Eye (tissue), 1 donor: ENCODE measurements around the gene DNAJC24.
"Not testable (repeated sequence)": the region's sequence is repeated elsewhere in the genome, so short reads cannot be mapped to it uniquely, and the experiment has no call there.

Experiments
- DNase-seq: peaks from one replicate; pipeline ENCODE4 v3.0.0-alpha.2; 2015

DNAJC24 gene, protein sequence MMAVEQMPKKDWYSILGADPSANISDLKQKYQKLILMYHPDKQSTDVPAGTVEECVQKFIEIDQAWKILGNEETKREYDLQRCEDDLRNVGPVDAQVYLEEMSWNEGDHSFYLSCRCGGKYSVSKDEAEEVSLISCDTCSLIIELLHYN

DNA sequence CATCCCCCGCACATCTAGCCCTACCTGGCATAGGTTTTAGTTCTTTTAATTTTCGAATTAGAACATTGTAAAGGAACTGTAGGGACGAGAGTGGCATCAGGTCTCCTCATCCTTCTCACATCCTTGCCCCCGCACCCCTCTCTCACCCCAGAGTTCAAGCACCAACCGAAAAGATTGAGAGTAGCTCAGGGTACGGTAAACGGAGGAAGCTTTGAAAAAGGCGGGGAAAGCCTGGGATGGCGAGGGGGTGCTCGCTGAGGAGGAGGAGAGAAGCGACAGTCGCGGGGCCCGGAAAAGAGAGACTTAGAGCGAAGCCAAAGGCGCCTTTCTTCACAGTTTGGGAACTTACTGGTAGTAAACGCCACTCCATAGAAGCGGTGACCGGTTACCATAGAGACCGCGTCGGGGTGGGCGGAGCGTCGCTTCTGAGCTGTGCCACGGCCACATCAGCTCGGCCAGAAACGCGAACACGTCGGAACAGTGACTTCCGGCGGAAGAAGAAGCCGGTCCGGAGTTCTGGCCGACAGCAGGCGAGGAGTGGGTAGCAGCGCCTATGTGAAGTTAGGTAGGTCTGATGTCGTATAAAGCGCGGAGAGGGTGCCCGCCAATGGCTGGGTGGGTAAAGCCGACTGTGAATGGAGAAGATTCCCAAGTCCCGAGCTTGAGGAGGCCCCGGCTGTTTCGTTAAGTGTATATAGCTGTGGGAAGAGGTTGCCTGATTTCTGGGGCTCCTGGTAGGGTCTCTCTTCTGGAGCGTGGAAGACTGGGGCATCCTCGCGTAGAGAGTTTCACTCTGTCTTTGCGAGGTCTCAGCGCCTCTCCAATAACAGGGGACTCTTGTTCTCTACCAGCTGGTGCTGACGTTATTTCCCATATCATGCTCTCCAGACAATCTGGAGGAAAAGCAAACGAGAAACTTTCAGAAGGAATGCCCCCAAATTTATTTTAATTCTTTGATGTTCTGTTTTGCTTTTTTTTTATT is at the start of gene DNAJC24, which contains the start of gene DCDC1:
DNAJC24 (plus strand) TSS at position 513 of the 982 bp plus-strand sequence. CDS start 889 bp downstream, outside the sequence.
DCDC1 (minus strand) TSS at position 392 of the 982 bp plus-strand sequence. CDS start 41,459 bp downstream, outside the sequence.
- peak; percentile 99 for DNase-seq

DNA sequence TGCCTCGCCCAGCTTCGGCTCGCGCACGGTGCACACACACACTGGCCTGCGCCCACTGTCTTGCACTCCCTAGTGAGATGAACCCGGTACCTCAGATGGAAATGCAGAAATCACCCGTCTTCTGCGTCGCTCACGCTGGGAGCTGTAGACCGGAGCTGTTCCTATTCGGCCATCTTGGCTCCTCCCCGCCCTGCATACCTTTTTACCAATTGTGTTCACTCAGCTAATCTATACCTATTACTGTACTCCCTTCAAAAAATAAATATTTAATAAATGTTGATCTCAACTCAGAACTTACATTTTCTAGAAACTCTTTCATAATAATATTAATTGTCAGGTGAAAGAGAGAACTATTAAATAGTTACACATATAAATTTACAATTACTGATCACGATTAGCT is 48.2 kb upstream of the DNAJC24 start:
- not testable (repeated sequence) for DNase-seq

DNA sequence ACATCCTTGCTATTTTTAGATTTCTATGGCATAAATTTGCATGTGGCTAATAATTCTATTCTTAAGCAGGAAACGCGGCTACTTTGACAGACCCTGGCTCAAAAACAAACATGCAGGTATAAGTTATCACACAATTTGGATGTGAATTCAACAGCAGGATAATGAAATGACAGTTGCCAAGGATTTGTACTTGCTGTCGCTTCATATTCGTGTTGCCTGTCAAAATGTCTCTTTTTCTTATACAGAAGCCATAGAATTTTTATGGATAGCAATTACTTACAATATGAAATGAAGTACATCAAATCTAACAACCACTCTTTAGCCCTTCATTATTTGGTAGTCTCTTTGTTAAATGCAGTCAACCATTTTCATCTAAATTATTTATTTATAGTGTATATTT is 46.5 kb upstream of the DNAJC24 start:
- no peak for DNase-seq

DNA sequence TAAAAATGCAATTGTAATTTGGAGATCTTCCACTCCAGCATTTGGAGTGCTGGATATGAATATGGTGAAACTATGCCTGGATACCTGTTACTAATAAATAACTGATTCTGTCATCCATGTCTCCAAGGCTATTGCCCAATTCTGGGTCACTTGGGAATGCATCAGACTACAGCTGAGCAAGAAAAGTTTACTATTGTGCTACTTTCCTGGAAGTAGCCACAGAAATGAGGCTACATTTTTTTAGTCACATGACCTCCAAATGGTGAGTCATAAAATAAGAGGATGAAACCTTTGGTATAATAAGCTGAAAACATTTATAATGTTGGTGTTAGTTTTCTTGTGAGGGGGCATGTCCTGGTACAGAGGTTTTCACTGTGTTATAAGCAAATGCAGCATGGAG is 44.5 kb upstream of the DNAJC24 start:
- DNase-seq: peak; percentile 24

DNA sequence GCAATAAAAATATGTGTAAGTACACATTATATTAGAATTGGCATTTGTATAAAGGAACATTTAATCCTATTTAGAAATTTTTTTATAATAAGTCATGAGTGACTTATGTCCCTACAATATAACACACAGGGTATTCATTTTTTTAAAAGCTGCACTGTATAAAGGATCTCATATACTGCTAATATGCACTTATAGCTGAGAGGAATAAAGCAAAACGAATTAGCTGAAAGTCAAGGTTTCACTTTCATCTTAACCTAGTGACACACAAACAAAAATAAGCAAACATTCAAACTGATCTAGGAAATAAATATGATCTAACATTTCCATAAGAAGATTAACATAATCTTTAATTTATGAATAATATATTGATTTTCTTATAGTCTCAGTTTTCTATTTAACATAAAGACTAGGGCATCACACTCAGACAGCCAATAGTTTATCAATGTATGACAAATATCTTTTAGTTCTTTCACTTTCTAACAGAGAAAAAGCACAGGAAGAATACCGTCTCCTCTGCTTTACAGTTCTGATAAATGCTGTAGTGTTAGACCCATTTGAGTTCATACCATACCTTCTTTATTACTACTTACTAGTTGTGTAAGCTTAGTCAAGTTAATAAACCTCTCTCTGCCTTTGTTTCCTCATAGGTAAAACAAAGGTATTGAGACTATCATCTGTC is 43.1 kb upstream of the DNAJC24 start:
- DNase-seq: no peak

DNA sequence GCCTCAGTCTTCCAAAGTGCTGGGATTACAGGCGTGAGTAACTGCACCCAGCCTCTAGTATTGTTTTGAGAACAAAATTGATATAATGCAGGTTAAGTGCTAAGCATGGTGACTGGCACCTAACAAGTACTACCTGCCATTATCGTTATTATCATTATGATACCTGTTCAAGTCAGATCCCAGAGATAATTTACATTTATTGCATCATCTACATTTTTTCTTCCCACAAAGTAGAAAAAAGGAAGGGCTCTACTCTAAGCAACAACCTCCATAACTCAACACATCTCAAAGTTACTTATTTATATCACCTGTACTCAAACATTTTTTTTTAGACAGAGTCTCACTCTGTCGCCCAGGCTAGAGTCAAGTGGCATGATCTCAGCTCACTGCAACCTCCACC is 42.2 kb upstream of the DNAJC24 start:
- no peak for DNase-seq

DNA sequence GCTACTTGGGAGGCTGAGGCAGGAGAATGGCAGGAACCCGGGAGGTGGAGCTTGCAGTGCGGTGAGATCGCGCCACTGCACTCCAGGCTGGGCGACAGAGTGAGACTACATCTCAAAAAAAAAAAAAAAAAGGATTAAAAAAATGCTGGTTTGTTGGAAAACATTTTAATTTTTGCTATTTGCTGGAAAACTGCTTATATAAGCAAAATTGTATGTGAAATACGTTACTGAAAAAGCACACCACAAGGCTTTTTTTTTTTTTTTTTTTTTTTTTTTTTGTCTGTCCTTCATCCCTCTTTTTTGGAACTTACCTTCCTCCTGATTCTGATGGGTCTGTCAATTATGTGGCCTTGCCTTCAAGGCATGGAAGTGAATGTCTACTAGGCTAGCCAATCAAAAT is 41.0 kb upstream of the DNAJC24 start:
- DNase-seq: no peak

DNA sequence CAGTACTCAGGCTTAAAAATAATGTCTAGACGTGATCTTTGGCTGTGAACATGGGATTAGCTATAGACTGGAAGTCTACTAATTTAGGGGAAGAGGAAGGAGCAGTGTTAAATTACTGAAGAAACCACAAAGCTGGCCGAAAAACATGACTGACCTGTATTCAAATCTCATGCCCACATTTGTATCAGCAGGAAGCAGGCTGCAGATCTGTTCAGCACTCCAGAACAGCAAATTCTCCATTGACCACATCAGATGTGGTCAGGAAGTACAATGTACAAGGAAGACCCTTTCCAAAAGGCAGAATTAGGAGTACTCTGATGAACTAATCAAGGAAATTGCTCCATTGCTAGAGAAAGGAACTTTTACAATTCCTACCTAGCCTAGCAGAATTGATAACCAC is 31.9 kb upstream of the DNAJC24 start:
- DNase-seq: no peak

DNA sequence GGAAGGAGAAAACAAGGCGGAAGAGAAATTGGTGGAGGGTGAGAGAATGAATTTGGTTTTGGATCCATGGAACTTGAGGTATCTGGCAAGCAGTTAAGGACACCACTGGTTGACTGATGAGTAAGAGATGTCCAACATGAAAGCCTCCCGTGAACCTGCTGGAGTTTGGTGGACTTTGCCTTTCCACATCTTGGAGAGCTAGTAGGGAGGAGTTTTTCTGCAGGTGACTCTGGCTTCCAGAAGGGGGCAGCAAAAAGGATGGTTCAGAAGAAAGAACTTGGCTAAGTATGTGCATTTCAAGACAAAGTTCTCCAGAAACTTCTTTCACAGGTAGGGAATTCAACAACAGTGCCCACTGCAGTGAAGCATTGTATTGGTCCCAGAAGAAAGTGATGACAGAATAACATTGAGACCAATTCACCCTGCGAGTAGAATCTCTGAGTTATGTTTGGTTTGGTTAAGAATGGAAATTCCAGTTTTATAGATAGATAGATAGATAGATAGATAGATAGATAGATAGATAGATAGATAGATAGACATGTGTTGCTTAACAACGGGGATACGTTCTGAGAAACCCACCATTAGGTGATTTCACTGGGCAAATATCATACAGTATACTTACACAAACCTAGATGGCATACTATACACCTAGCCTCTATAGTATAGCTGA is 28.6 kb upstream of the DNAJC24 start:
- no peak for DNase-seq

DNA sequence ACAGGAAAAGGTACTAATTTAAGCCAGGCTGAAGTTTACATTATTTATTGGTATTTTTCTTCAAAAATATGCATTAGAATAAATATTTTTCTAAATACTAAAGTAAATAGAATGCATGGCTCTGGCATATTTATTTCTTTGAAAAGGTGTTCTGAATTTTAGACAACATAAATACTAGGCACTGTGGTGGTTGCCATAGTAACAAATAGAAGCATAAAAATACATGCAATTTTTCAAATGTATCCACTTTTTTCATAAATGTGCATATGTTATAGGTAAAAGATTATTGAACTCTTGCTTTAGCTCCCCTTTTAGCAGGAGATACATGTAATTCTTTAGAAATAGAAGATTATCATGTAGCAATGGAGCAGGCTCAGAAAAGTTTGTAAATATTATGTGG is 18.5 kb upstream of the DNAJC24 start:
- DNase-seq: no peak

DNA sequence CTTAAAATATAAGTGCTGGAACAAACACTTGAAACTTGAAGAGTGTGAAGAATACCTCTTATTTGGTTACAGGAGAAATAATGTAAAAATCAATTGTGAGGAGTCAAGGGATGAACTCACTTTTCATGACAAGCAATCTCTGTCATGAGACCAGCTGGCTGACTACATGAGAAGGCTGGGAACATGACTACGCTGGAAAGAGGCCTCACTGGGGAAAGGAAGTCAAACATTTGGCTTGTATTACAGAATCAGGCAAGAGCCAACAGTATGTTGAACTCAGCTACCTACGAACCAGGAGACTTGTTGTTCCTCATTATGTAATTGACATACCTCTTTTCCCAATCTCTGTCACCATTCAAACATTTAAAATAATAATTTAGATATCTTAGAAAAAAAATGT is 14.5 kb upstream of the DNAJC24 start:
- DNase-seq: no peak

DNA sequence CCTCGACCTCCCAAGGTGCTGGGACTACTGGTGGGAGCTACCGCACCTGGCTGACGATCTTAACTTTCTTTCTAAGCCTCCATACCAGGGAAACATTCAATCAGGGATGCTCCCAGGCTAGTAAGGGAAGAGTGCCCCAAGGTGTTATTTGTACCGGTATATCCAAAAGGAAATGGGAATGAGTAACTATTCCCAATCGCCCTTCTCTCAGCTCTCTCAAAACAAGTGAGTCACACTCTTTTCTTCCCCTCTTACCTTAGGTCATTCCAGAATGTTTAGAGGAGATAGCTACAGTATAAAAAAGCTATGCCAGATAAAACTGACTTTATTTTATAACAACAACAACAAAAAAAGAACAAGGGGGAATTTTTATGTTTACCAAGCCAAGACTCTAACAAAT is 13.8 kb upstream of the DNAJC24 start:
- DNase-seq: no peak

DNA sequence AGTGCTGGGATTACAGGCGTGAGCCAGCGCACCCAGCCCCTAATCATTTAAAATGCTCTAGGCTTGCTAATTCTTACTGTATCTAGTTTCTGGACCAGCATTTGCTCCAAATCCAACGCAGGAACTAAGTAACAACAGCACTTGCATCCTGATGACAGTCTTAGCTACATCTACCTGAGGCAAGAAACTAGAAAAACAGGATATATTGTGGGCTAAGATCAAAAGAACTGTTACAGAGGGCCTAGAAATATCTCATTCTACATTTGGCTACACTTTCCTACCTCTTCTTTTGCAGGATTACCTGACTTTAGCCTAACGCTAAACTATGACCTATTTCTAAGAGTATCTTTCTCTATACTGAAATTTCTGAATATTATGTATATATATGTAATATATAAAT is 7.9 kb upstream of the DNAJC24 start:
- no peak for DNase-seq

DNA sequence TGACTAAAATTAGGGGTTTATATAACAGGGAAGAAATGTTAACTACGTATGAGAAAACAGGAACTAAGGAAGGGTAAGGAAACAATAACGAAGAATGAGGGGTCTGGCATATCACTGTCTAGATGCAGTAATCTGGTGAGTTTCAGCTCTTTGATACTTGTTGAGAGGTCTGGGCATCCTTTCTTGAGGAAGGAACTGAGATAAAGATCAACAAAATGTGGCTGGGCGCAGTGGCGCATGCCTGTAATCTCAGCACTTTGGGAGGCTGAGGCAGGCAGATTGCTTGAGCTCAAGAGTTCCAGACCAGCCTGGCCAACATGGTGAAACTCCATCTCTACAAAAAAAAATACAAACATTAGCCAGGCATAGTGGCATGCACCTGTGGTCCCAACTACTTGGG is 2.9 kb upstream of the DNAJC24 start:
- no peak for DNase-seq

DNA sequence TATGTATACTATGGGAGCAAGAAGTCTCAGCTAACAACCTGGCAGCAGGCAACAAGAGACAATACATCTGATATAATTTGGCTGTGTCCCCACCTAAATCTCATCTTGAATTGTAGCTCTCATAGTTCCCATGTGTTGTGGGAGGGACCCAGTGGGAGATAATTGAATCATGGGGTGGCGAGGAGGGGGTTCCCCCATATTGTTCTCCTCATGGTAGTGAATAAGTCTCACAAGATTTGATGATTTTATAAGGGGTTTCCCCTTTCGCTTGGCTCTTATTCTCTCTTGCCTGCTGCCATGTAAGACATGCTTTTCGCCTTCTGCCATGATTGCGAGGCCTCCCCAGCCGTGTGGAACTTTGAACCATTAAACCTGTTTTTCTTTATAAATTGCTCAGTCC is 6.2 kb downstream of the DNAJC24 start:
- DNase-seq: no peak

DNA sequence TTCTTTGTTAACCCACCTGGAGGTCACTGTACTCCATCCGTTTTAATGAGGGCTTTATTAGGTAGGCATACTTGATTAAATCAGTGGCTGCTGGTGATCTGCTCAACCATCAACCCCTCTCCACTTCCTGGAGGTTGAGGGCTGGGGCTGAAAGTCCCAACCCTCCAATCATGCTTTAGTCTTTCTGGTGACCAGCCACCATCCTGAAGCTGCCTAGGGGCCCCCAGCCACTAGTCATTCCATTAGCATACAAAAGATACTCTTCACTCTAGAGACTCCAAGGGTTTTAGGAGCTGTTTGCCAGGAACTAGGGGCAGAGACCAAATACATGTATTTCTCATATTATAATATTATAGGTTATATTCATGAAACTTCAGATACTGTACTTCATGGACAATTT is 13.5 kb downstream of the DNAJC24 start:
- no peak for DNase-seq

DNA sequence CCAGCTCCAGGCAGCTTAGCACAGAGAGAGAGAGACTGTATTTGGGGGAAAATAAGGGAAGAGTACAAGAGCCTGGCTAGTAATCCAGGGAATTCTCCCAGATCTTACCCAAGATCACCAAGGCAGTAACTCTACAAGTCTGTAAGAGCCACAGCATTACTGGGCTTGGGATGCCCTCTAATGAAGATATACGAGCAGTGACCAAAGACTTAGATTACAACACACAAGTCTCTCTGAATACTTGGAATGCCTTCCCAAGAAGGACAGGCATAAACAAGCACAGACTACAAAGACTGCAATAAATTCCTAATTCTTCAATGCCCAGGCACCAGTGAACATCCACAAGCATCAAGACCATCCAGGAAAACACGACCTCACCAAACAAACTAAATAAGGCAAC is 17.7 kb downstream of the DNAJC24 start:
- no peak for DNase-seq

DNA sequence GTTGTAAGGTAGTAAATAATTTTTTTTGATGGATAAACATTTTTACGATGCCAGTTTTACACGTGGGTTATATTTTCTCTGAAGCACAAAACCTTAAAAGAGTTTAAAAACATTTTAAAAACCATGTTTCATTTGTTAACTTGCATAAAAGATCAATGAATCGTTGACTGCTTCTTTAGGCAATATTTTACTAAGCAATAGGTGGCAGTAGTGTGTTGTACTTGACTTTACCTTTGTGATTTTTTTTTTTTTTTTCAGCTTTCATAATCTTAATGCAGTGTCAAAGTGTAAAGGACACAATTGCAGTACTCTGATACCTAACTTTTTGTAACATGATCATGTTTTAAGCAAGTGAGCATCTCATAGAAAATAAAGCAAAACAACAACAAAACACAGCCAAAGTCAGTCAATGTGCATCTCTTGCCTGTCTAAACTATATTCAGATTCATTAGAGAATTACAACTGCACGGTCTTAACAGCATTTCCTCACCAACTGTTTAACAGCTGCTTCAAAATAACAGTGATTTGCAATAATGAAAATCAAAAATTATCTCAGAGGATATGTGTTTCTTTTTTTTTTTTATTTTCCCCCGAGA is 27.7 kb downstream of the DNAJC24 start:
- DNase-seq: peak; percentile 77

DNA sequence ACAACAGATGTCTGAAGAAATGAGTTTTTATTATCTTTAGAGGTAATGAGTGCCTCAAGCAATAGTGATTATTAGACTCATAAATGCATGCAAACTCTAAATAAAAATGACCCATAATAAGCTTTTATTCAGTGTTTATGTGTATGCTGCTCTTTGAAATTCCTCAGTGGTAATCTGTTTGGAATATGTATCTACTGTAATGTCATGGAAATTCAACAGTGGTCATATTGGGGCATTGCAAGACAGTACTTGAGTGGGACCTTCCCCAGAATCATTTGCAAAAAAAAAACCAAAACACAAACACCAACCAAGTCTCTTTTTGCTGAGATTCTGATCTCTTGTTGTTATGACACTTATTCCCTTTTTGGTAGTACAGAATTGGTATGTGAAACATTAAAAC is 35.0 kb downstream of the DNAJC24 start:
- DNase-seq: no peak

DNA sequence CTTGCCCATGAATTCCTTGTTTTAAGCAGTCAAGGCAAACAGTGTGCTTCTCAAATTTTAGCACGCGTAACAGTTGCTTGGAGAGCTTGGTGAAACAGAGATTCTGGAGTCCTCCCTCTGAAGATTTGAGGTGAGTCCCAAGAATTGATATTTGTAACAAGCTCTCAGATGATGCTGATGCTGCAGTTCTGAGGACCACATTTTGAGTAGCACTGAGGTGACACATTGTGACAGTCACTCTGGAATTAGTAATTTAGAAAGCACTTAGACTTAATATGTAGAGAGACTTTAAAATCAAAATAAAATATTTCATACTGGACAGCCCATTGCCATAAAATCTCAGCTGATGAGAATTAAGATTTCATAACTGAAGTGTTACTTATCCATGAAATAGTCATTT is 38.5 kb downstream of the DNAJC24 start:
- DNase-seq: no peak

DNA sequence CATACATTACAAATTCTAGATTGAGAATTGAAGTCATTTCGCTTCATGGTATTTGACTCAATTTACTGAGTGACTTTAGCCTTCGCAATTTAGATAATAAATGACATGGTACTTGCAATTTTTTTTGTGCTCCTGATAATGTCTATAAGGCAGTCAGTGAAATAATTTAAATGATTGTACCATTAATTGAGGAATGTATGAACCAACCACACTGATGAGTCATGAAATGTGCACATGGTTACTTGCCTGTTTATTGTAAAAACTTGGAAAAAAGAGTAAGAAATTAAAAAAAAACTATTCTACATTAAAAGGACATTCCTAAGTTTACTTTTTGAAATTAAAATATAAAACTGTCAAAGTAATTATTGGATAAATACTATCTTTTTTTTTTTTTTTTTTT is 43.3 kb downstream of the DNAJC24 start:
- DNase-seq: no peak

DNA sequence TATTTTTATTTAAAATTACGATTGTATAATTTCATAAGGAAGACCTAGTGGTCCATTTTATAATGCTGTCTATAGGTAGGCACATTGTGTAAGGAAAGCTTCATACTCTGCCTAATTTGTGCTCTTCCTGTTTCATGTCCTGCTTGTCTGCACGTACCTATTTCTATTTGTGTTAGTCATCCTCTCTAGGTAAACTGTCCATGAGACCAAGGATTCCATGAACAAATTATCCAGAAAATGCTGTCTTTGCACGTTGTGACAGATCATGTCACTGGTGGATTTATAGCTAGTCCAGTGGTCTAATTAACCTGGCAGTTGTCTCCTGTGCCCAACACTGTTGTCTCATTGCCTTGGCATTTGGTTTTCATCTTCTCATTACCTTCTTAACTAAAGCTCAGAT is 44.7 kb downstream of the DNAJC24 start:
- DNase-seq: no peak

DNA sequence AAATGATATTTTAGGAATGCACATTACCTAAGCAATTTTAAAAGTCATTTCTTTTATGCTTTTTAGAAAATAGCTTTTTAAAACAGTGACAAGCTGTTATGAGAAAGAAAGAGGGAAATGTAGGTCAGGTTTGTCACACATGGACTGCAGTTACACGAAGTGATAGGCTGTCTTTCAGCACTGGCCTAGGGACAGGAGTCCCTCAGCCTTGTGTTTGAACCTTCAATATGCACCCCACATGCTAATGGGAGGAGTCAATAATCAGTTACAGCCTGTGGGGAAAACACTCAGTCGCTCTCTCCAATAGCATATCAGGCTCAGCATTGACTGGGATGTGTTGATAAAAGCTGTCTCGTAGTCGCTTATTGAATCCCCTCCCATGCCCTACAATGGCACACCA is 45.8 kb downstream of the DNAJC24 start:
- DNase-seq: peak; percentile 66
